Astrocyte of the spinal cord (primary cell): ENCODE results near the gene CPT1B.
"Not testable (repeated sequence)": the region's sequence is repeated elsewhere in the genome, so short reads cannot be mapped to it uniquely, and the experiment has no call there.

Experiments
- DNase-seq: peaks from one replicate; pipeline ENCODE4 v3.0.0; 2011; ENCODE audit warnings: low read depth, low spot score
- H3K4me3 ChIP-seq: 2 replicates; pipeline ENCODE4 v1.5.1; 2011; ENCODE audit warnings: low read depth, mild to moderate bottlenecking, low read length, moderate library complexity
- in situ Hi-C: cut with HindIII; loops from 2 replicates; pipeline ENCODE4 v1.10.0; 2017; ENCODE audit warnings: low sequenced_read_pairs
- TF ChIP-seq, protein P1 (sequence below): IDR thresholded peaks from 2 replicates; pipeline ENCODE4 v1.5.1; 2012; ENCODE audit warnings: low read depth, mild to moderate bottlenecking, low read length, inconsistent platforms

CPT1B gene

GRCh38 chr22:50521710-50522109, 56.5 kb downstream of the CPT1B start:
- no peak for DNase-seq
- TF ChIP-seq, protein P1, sequence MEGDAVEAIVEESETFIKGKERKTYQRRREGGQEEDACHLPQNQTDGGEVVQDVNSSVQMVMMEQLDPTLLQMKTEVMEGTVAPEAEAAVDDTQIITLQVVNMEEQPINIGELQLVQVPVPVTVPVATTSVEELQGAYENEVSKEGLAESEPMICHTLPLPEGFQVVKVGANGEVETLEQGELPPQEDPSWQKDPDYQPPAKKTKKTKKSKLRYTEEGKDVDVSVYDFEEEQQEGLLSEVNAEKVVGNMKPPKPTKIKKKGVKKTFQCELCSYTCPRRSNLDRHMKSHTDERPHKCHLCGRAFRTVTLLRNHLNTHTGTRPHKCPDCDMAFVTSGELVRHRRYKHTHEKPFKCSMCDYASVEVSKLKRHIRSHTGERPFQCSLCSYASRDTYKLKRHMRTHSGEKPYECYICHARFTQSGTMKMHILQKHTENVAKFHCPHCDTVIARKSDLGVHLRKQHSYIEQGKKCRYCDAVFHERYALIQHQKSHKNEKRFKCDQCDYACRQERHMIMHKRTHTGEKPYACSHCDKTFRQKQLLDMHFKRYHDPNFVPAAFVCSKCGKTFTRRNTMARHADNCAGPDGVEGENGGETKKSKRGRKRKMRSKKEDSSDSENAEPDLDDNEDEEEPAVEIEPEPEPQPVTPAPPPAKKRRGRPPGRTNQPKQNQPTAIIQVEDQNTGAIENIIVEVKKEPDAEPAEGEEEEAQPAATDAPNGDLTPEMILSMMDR: no peak
- H3K4me3 ChIP-seq: no peak overlapping the region
- in situ Hi-C loops: no loop called here

- no peak overlapping the region for H3K4me3 ChIP-seq
- TF ChIP-seq, protein P1: no peak
- in situ Hi-C loops: no loop called here
- DNase-seq: no peak
These were observed 57.3 kb downstream of the CPT1B start for GRCh38 chr22:50520826-50521453.

- H3K4me3 ChIP-seq, DNase-seq, in situ Hi-C loops: not testable (repeated sequence)
These were observed 58.0 kb downstream of the CPT1B start for GRCh38 chr22:50520184-50520583.

GRCh38 chr22:50519151-50519550, 59.1 kb downstream of the CPT1B start:
- DNase-seq: no peak
- TF ChIP-seq, protein P1: no peak
- no peak overlapping the region for H3K4me3 ChIP-seq
- in situ Hi-C loops: no loop called here
